Measurements from ENCODE around the gene ADCY3.

ADCY3 gene

DNA sequence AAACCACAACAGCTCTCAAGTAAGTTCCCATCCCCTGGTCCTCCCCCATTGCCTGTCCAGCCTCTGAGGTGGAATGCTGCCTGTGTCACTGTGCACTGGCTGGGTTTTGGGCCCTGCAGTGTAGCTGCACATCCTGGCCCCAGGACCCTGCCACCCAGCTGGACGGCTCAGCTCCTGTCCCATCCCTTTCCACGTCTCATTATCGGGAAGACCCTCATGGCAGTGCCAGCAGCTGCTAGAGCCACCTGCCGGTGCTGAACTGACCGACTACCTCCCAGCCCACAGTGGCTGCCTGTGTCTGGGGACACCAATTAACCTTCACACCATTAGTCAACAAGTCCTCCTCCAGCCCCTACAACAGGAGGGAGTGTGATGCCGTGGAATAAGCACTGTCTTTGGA is 31.9 kb downstream of the ADCY3 start:
- Histone ChIP-seq H3K9me3 (no peaks in the 10 kb centered on the region), H3K36me3 (peaks cover 4% of the 10 kb centered on the region), H3K4me1 (no peaks in the 10 kb centered on the region), H3K4me3 (ENCODE audit: low read depth, low read length) (no peak overlapping the region), H3K27me3 (no peaks in the 10 kb centered on the region)
- DNase-seq = no peak
- TF ChIP-seq, protein P1, sequence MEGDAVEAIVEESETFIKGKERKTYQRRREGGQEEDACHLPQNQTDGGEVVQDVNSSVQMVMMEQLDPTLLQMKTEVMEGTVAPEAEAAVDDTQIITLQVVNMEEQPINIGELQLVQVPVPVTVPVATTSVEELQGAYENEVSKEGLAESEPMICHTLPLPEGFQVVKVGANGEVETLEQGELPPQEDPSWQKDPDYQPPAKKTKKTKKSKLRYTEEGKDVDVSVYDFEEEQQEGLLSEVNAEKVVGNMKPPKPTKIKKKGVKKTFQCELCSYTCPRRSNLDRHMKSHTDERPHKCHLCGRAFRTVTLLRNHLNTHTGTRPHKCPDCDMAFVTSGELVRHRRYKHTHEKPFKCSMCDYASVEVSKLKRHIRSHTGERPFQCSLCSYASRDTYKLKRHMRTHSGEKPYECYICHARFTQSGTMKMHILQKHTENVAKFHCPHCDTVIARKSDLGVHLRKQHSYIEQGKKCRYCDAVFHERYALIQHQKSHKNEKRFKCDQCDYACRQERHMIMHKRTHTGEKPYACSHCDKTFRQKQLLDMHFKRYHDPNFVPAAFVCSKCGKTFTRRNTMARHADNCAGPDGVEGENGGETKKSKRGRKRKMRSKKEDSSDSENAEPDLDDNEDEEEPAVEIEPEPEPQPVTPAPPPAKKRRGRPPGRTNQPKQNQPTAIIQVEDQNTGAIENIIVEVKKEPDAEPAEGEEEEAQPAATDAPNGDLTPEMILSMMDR (IDR thresholded peaks at IDR 0.05; ENCODE audit: low read depth, low read length) = no peak

GRCh38 chr2:24887307-24887874 is 32.6 kb downstream of the ADCY3 start:
- TF ChIP-seq, protein P1 (IDR thresholded peaks at IDR 0.05; ENCODE audit: low read depth, low read length) = no peak
- Histone ChIP-seq H3K4me3 (ENCODE audit: low read depth, low read length) (no peak overlapping the region), H3K9me3 (no peaks in the 10 kb centered on the region), H3K36me3 (peaks cover 4% of the 10 kb centered on the region), H3K4me1 (no peaks in the 10 kb centered on the region), H3K27me3 (no peaks in the 10 kb centered on the region)
- no peak for DNase-seq

GRCh38 chr2:24886691-24887304 is 33.2 kb downstream of the ADCY3 start:
- Histone ChIP-seq H3K36me3 (peaks cover 8% of the 10 kb centered on the region), H3K27me3 (no peaks in the 10 kb centered on the region), H3K4me1 (no peaks in the 10 kb centered on the region), H3K4me3 (ENCODE audit: low read depth, low read length) (no peak overlapping the region), H3K9me3 (no peaks in the 10 kb centered on the region)
- TF ChIP-seq, protein P1 (IDR thresholded peaks at IDR 0.05; ENCODE audit: low read depth, low read length) = no peak
- no peak for DNase-seq

GRCh38 chr2:24886126-24886501 is 33.9 kb downstream of the ADCY3 start:
- TF ChIP-seq, protein P1 (IDR thresholded peaks at IDR 0.05; ENCODE audit: low read depth, low read length) = no peak
- no peaks in the 10 kb centered on the region for H3K27me3 ChIP-seq
- H3K9me3 ChIP-seq = no peaks in the 10 kb centered on the region
- H3K4me3 ChIP-seq (ENCODE audit: low read depth, low read length) = no peak overlapping the region
- DNase-seq = no peak
- H3K36me3 ChIP-seq = peaks cover 8% of the 10 kb centered on the region
- no peaks in the 10 kb centered on the region for H3K4me1 ChIP-seq

DNA sequence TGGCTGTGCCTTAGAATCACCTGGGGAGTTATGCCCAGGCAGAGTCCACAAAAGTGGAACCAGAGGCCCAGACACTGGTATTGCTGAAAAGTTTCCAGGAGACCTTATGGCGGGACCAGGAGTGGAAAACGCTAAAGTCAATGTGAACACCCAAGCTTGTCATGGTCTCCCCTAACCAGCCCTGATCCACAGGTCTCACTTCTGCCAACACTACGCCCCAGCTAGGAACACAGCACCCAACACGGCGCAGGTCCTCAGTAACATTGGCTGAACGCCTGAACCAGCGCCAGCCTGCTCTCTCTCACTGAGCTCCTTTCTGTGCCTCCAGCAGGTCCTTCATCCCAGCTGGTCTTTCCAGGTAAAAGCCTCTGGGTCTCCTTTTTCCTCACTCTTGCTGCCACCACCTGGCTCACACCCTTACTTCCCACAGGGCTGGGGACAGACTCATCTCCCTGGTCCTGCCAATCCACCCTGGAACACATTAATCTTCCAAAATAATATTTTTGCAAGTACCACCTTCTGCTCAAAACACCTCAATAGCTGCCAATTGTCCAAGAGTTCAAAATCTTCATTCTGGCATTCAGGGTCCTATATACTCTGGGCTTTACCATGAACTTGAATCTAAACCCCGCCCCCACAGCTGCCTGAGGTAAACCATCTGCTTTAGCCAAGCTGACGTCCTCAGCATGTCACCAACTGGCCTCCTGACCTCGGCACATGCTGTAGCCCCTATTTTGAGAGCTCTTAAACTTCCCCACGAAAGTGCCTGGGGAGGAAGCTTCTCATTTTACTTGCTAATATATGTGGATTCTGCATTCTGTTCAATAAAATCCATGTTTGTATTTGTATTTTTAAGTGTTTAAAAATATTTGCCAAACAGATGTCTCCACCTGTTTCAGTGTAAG is 34.6 kb downstream of the ADCY3 start:
- Histone ChIP-seq H3K4me3 (ENCODE audit: low read depth, low read length) (no peak overlapping the region), H3K27me3 (no peaks in the 10 kb centered on the region), H3K36me3 (peaks cover 8% of the 10 kb centered on the region), H3K9me3 (no peaks in the 10 kb centered on the region), H3K4me1 (no peaks in the 10 kb centered on the region)
- DNase-seq = no peak
- TF ChIP-seq, protein P1 (IDR thresholded peaks at IDR 0.05; ENCODE audit: low read depth, low read length) = no peak

All from BE2C (cell line).